Progenitor cell of endocrine pancreas (in vitro differentiated cells): Measurements from ENCODE around the gene HNF4A. TPM values are rescaled to one million over a fixed set of nuclear protein-coding genes. Genes with fewer than 3 reads are reported as not detected.

Source experiments
- DNase-seq: peaks from one replicate; pipeline ENCODE4 v3.0.0; 2021; ENCODE audit warnings: low spot score; ENCODE audit not compliant: unreplicated experiment
- H3K27ac Mint-ChIP-seq: 2 replicates; pipeline ENCODE4 v1.8.0; 2021; ENCODE audit warnings: mild to moderate bottlenecking, moderate library complexity, mixed read lengths
- H3K27me3 Mint-ChIP-seq: 2 replicates; pipeline ENCODE4 v1.8.0; 2021; ENCODE audit warnings: mixed read lengths
- H3K36me3 Mint-ChIP-seq: 2 replicates; pipeline ENCODE4 v1.8.0; 2022; ENCODE audit warnings: mixed read lengths; ENCODE audit not compliant: insufficient read depth
- H3K4me1 Mint-ChIP-seq: 2 replicates; pipeline ENCODE4 v1.8.0; 2021; ENCODE audit warnings: low read depth, mixed read lengths
- H3K4me3 Mint-ChIP-seq: 2 replicates; pipeline ENCODE4 v1.8.0; 2021; ENCODE audit warnings: low read depth, mild to moderate bottlenecking, moderate library complexity, mixed read lengths
- H3K9me3 Mint-ChIP-seq: 2 replicates; pipeline ENCODE4 v1.8.0; 2021; ENCODE audit warnings: low read depth, mixed read lengths
- total RNA-seq: library from RNA; stranded (reverse); gene quantifications from 2 replicates; pipeline ENCODE4 v1.2.1, GENCODE V29; 2021
- TF ChIP-seq, protein P1 (sequence below): fragments of 200-600 bp; sonication (generic); IDR thresholded peaks from one replicate; pipeline ENCODE4 v1.5.0; 2021; ENCODE audit warnings: antibody characterized with exemption, mild to moderate bottlenecking; ENCODE audit not compliant: unreplicated experiment

The HNF4A gene
- total RNA-seq, 1 donor from 2014 or later = 72.9 TPM

- TF ChIP-seq, protein P1, sequence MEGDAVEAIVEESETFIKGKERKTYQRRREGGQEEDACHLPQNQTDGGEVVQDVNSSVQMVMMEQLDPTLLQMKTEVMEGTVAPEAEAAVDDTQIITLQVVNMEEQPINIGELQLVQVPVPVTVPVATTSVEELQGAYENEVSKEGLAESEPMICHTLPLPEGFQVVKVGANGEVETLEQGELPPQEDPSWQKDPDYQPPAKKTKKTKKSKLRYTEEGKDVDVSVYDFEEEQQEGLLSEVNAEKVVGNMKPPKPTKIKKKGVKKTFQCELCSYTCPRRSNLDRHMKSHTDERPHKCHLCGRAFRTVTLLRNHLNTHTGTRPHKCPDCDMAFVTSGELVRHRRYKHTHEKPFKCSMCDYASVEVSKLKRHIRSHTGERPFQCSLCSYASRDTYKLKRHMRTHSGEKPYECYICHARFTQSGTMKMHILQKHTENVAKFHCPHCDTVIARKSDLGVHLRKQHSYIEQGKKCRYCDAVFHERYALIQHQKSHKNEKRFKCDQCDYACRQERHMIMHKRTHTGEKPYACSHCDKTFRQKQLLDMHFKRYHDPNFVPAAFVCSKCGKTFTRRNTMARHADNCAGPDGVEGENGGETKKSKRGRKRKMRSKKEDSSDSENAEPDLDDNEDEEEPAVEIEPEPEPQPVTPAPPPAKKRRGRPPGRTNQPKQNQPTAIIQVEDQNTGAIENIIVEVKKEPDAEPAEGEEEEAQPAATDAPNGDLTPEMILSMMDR = no peak
- Mint-ChIP-seq H3K36me3 (no peaks in the 10 kb centered on the region), H3K4me3 (no peak overlapping the region), H3K9me3 (no peaks in the 10 kb centered on the region), H3K27me3 (no peaks in the 10 kb centered on the region), H3K4me1 (peaks cover 11% of the 10 kb centered on the region), H3K27ac (no peak overlapping the region)
- no peak for DNase-seq
Measured at GRCh38 chr20:44450903-44451450, 95.5 kb downstream of the HNF4A start.

- H3K4me1 Mint-ChIP-seq = peaks cover 11% of the 10 kb centered on the region
- no peaks in the 10 kb centered on the region for H3K36me3 Mint-ChIP-seq
- H3K4me3 Mint-ChIP-seq = no peak overlapping the region
- H3K9me3 Mint-ChIP-seq = no peaks in the 10 kb centered on the region
- H3K27me3 Mint-ChIP-seq = no peaks in the 10 kb centered on the region
- H3K27ac Mint-ChIP-seq = no peak overlapping the region
- TF ChIP-seq, protein P1 = no peak
- no peak for DNase-seq
Measured at GRCh38 chr20:44454306-44454963, 98.9 kb downstream of the HNF4A start.

DNA sequence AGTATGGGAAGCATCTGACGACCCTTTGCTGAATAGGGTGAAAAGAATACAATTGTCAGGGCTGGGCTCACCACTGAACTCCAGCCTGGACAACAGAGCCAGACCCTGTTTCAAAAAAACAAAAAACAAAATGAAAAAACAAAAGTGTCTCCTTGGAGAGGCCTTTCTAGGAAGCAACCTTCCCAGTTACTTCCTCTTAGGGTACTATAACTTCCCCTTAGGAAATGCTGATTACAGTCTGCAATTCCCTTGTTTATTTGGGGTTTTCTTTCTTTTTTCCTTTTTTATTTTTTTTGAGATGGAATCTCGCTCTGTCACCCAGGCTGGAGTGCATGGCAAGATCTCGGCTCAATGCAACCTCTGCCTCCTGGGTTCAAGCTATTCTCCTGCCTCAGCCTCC lies 99.6 kb downstream of the HNF4A start:
- Mint-ChIP-seq H3K27me3 (no peaks in the 10 kb centered on the region), H3K9me3 (no peaks in the 10 kb centered on the region), H3K36me3 (no peaks in the 10 kb centered on the region), H3K27ac (no peak overlapping the region), H3K4me1 (peaks cover 8% of the 10 kb centered on the region), H3K4me3 (no peak overlapping the region)
- TF ChIP-seq, protein P1 = no peak
- DNase-seq = no peak

GRCh38 chr20:44456611-44457010 lies 101.1 kb downstream of the HNF4A start:
- H3K27ac Mint-ChIP-seq = no peak overlapping the region
- no peak overlapping the region for H3K4me3 Mint-ChIP-seq
- no peaks in the 10 kb centered on the region for H3K9me3 Mint-ChIP-seq
- no peaks in the 10 kb centered on the region for H3K36me3 Mint-ChIP-seq
- H3K4me1 Mint-ChIP-seq = peaks cover 11% of the 10 kb centered on the region
- DNase-seq = no peak
- no peaks in the 10 kb centered on the region for H3K27me3 Mint-ChIP-seq
- TF ChIP-seq, protein P1 = no peak

- Mint-ChIP-seq H3K27me3 (no peaks in the 10 kb centered on the region), H3K27ac (no peak overlapping the region), H3K4me3 (no peak overlapping the region), H3K9me3 (no peaks in the 10 kb centered on the region), H3K4me1 (peaks cover 13% of the 10 kb centered on the region), H3K36me3 (no peaks in the 10 kb centered on the region)
- no peak for DNase-seq
- TF ChIP-seq, protein P1 = no peak
Measured at GRCh38 chr20:44457016-44457415, 101.5 kb downstream of the HNF4A start.
